GM19351 (cell line): ENCODE measurements around the gene POU6F2.
A peak's percentile ranks its signal among the peaks of the same experiment; 100 is the strongest.

Experiments used
- ATAC-seq: cut with Tn5 transposase; IDR thresholded peaks from one replicate; pipeline ENCODE4 v1.9.1; 2021; ENCODE audit warnings: mild to moderate bottlenecking, moderate library complexity; ENCODE audit not compliant: unreplicated experiment

The POU6F2 gene

GRCh38 chr7:39430441-39430840 is 452.7 kb downstream of the POU6F2 start:
- no peak for ATAC-seq

GRCh38 chr7:39430909-39431641 is 453.4 kb downstream of the POU6F2 start:
- no peak for ATAC-seq

GRCh38 chr7:39432368-39432767 is 454.7 kb downstream of the POU6F2 start:
- no peak for ATAC-seq

GRCh38 chr7:39432807-39433416 is 455.2 kb downstream of the POU6F2 start:
- no peak for ATAC-seq

- ATAC-seq, result no peak
These were observed 455.8 kb downstream of the POU6F2 start for GRCh38 chr7:39433550-39433949.

GRCh38 chr7:39434012-39434411 is 456.3 kb downstream of the POU6F2 start:
- no peak for ATAC-seq

- no peak for ATAC-seq
These were observed 468.8 kb downstream of the POU6F2 start for GRCh38 chr7:39446546-39446945.

- ATAC-seq, result no peak
These were observed 474.2 kb downstream of the POU6F2 start for GRCh38 chr7:39451901-39452300.

- peak; percentile 92 for ATAC-seq
These were observed 476.1 kb downstream of the POU6F2 start for GRCh38 chr7:39453743-39454355.

- no peak for ATAC-seq
These were observed 480.5 kb downstream of the POU6F2 start for GRCh38 chr7:39458061-39458745.

GRCh38 chr7:39459636-39460035 is 481.9 kb downstream of the POU6F2 start:
- ATAC-seq, result no peak

GRCh38 chr7:39460486-39460885 is 482.8 kb downstream of the POU6F2 start:
- ATAC-seq, result no peak

GRCh38 chr7:39461263-39461820 is 483.6 kb downstream of the POU6F2 start:
- ATAC-seq, result no peak

GRCh38 chr7:39463252-39463651 is 485.5 kb downstream of the POU6F2 start:
- no peak for ATAC-seq

- ATAC-seq, result peak; percentile 29
These were observed 486.8 kb downstream of the POU6F2 start for GRCh38 chr7:39464350-39465054.

- ATAC-seq, result peak; percentile 97
These were observed 487.6 kb downstream of the POU6F2 start for GRCh38 chr7:39465055-39465929.

GRCh38 chr7:39468261-39468660 is 490.6 kb downstream of the POU6F2 start:
- no peak for ATAC-seq

GRCh38 chr7:39468808-39469374 is 491.2 kb downstream of the POU6F2 start:
- ATAC-seq, result no peak

- no peak for ATAC-seq
These were observed 503.2 kb downstream of the POU6F2 start for GRCh38 chr7:39480901-39481300.
